NCI-H2107 (cell line): Measurements from ENCODE around the gene IFI6.
"Not testable (repeated sequence)": the region's sequence is repeated elsewhere in the genome, so short reads cannot be mapped to it uniquely, and the experiment has no call there.

Source experiments
- DNase-seq: peaks from one replicate; lab custom pipeline; 2025; lab: John Stamatoyannopoulos, UW

Gene IFI6

DNA sequence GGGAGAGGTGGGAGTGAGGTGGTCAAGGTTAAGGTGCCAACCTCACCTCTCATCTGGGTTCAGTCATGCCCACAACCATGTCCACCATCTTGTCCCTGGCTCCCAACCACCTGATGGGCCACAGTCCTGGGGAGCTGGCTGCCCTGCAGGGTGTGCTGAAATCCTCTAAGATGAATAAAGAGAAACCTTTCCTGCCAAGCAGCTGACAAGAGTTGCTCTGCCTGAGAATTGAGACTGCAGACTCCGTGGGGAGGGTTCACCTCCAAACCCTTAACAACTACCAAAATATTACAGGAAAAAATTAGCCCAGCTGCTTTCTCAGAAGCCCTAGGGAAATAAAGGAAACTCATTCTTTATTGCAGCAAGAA, 21.8 kb downstream of the IFI6 start:
- no peak for DNase-seq

DNA sequence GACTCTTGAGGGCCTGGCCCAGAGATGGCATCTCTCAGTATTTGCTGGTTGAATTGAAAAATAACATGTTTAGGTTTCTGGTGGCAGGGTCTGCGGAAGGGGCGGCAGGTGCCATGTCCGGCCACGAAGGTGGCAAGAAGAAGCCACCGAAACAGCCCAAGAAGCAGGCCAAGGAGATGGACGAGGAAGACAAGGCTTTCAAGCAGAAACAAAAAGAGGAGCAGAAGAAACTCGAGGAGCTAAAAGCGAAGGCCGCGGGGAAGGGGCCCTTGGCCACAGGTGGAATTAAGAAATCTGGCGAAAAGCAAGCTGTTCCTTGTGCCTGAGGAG, 22.7 kb downstream of the IFI6 start:
- no peak for DNase-seq

DNA sequence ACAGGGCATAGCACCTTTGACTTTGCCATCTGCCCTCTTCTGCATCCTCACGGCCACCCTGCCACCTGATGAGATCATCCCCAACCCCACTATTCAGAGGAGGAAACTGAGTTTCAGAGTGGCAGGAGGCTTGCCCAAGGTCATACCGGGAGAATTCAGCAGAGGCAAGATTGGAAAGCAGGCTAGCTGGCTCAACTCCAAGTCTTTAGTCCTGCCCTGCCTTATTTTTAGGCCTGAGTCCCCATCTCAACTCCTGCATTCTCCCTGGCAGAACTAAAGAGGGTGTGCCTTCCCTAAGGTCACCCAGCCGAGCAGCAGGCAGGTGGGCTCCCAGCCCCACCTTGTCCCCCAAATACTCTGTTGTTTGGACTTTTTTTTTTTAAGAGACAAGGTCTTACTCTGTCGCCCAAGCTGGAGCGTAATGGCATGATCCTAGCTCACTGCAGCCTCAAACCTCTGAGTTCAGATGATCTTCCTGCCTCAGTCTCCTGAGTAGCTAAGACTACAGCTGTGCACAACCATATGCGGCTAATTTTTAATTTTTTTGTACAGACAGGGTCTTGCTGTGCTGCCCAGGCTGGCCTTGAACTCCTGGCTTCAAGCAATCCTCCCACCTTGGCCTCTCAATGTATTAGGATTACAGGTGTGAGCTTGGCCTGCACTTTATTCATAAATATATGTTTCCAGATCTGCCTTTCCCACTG, 23.2 kb downstream of the IFI6 start:
- DNase-seq: no peak

DNA sequence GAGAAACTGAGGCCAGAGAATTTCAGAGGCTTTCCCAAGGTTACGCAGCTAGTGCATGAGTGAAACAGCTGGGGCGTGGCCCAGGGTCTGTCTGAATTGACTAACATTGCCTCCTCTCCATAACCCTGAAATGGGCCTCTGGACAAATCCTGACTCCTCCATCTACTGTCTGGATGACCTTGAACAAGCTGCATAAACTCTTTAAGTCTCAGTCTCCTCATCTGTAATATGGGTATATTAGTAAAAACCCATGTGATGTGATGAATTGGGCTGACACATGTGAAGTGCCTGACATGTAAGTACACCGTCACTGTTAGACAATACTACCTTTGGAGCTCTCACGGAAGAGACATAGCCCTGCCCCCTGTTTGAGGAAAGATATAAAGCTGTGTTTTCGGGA, 24.7 kb downstream of the IFI6 start:
- no peak for DNase-seq

DNA sequence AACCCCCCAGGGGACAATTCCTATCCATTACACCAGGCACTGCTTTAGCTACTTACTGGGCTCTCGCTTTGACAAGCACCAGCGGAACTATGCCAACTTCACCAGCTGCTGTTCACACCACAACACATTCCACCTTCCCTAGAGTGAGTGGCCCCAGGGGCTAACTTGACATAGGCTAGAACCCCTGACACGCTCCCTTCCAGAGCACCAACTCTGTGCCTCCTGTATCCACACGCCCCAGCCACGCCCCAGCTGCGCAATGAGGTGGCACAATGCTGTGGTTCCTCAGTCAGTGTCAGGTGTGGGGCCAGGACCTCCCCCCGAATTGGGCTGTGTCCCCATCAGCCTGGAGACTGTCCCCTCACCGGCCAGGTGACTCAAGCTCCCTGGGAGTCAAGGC, 25.3 kb downstream of the IFI6 start:
- peak; percentile 93 for DNase-seq

DNA sequence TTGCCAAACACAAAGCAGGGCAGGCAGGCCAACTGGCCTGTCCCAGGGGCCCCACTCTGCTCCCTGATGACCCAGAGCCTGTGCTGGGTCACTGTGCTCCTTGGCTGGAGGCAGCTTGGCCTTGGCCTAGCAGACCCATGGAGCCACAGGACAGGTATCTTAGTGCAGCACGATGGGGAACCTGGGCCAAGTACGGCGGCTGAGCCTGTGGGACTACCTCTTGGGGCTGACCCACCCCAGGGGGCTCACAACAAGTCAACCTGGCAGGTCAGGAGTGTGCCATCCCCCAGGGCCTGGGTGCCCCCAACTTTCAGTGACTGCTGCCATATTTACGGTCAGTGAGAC, 26.9 kb downstream of the IFI6 start:
- no peak for DNase-seq

DNA sequence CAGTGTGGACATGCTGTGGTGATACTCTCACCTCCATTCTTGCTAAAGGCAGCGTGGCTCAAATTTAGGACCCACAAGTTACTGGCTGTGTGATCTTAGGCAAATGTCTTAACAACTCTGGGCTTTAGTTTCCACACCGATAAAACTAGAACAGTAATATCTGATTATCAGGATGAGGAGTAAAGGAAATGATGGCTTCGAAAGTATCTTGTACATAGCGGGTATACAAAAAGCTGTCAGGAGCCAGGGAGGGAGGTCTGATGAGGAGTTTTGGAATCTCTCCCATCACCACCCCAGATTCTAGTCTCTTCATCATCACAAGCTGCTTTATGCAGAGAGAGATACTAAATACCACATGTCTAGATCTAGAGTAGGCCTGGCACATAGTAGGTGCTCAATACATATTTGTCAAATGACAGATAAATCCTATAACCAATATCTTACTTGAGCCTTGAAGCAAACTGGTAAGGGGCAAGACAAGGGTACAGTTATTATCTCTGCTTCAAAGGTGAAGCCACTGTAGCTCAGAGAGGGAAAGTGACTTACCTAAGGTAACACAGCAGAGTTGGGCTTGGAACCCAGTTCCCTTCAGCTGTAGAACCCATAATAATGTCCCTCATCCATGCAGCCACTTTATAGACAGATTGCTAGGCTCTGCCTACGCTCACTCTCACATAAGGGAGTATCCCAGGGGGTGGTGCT, 27.5 kb downstream of the IFI6 start:
- no peak for DNase-seq

DNA sequence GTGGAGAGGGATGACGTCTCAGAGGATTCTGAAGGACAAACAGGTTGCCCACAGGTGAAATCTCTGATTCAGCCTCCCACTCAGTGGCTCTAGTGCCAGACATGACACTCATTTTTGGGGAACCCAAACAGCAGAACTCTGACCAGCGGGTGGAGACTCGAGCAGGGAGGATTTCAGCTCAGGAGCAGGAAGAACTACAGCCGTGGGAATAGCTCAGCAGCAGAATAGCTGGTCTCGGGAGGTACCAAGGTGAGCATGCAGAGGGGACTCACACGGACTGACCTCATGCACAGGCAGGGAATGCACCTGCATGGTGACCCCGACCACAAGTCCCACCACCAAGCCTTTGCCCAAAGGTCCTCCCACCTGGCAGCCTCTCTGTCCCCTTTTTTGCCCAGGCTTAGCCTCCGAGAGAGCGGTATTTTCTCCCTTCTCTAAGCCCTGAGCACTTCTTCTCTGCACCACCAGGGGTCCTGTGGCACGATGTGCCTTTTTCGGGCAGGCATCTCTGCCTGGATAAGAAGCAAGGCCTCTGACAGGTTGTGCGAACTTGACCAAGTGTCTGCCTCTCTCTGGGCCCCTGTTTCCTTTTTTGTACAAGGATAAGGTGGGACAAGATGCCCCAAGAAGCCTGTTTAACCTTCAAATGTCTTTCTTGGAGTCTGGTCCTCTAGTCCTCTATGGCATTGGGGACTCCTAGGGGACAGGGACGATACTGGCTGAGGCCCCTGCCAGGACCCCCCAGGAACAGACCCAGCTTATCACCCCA, 28.2 kb downstream of the IFI6 start:
- DNase-seq: no peak

DNA sequence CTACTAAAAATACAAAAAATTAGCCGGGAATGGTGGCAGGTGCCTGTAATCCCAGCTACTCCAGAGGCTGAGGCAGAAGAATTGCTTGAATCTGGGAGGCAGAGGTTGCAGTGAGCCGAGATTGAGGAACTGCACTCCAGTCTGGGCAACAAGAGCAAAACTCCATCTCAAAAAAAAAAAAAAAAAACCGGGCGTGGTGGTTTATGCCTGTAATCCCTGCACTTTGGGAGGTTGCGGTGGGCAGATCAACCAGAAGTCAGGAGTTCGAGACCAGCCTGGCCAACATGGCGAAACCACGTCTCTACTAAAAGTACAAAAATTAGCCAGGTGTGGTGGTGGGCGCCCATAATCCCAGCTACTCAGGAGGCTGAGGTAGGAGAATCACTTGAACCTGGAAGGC, 31.5 kb downstream of the IFI6 start:
- not testable (repeated sequence) for DNase-seq

DNA sequence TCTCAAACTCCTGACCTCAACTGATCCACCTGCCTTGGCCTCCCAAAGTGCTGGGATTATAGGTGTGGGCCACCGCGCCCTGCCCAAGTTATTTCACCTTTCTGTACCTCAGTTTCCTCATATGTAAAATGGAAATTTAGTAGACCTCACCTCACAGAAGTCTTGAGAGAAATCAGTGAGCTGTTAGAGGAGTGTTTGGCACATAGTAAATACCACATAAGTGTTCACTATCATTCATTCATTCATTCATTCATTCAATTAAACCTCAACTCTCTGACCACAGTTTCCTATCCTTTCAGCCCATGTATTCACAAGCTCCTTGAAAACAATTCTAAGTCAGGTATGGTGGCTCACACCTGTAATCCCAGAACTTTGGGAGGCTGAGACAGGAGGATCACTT, 33.2 kb downstream of the IFI6 start:
- DNase-seq: no peak

DNA sequence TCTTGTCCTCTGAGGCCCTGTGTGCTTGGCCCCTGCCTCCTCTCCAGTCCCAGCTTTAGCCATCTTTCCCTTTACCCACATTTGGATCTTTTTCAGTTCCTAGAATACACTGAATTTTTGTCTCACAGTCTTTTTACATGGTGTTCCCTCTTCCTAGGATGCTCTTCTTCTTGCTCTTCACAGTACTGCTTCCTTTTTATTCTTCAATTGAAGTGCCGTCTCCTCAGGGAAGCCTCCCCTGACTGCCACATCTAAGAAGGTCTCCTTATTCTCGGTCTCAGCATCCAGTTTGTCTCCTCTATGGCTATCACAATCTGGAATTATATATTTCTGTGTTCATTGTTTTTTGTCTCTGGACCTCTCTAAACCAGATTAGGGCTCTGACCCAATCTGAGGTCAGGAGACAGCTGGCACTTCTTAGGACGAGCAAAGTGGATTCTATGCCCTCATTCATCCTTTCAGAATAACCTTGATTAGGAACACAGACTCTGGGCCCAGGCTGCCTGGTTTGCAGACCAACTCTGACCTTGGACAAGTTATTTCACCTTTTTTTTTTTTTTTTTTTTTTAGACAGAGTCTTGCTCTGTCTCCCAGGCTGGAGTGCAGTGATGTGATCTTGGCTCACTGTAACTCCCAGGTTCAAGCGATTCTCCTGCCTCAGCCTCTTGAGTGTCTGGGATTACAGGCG, 33.8 kb downstream of the IFI6 start:
- no peak for DNase-seq

DNA sequence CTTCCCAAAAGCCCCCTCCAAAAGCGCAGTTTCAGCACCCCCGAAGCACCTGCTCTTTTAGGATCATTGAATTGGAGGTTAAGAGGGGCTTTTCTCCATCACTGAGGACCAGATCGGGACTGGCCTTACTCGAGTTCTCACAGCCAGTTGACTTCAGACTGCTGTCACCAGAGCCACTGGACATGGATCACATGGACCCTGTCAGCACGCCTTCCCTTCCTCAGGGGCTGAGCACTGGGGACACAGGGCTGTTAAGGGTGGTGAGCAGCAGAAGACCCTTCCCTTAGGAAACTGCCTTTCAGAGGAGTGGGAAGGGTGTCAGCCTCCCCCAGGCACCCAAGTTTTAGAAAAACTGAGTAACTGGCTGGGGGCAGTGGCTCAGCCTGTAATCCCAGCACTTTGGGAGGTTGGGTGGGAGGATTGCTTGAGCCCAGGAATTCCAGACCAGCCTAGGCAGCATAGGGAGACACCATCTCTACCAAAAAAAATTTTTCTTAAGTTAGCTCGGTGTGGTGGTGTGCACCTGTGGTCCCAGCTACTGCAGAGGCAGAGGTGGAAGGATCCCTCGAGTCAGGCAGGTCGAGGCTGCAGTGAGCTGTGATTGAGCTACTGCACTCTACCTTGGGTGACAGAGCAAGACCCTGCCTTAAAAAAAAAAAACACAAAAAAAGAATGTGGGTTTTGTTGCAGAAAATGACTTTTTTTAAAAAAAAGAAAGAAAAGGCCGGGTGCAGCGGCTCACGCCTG, 36.4 kb downstream of the IFI6 start:
- no peak for DNase-seq

DNA sequence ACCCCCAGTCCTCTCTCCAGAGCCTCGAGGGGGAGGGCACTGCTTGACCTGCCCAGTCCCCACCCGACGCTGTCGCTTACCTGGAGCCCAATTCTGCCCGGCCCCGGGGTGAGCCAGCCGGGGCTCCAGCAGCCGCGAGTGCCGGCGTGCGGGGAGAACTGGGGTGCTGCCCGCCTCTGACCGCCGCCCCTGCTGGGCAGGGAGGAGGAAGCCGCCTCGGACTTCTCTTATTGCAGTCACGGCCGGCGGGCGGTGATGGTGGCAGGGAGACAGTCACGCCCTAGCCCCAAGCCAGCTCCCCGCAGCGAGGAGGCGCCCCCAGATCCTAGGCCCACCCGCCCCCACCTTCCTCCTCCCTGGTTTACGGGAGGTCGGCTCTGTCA, 37.0 kb downstream of the IFI6 start, which contains the start of gene FGR:
Gene FGR, minus strand, starts transcription at position 201 of the 383 bp plus-strand sequence. CDS start 11,269 bp downstream, outside the sequence.
- DNase-seq: no peak

DNA sequence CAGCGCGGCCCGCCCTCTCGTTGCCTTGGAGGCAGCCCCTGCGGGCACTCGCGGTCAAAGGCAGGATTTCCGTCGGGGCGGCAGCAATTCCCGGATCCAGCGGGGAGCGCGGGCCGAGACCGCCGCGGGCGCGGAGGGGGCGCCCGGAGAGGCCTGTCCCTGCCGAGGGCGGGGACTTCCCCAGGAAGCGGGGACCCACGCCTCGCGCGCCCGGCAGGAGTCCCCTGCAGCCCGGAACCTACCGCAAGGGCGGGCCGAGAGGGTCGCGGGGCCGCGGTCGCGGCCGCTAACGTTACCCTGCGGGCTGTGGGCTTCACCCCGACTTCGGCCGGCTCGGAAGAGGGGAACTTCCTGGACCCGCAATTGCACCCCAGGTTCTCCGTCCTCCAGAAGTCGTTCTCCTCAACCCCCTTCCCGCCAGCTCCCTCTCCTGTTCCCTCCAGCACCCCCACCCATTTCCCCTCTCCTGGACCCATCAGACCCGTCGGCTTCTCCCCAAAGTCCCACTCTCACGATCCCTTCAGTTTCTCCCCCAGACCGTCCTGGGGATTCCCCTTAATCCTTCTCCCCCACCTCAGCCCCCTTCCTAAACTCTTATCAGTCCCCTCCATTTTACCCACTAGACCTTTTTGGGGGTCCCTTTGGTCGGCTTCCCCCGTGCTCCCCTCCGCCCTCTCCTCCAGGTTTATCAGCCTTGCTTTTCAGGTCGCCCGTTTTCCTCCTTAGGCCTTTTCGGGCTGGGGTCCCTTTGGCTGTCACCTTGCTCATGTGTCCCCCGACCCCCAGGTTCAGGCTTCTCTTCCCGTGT, 37.6 kb downstream of the IFI6 start:
- DNase-seq: no peak

DNA sequence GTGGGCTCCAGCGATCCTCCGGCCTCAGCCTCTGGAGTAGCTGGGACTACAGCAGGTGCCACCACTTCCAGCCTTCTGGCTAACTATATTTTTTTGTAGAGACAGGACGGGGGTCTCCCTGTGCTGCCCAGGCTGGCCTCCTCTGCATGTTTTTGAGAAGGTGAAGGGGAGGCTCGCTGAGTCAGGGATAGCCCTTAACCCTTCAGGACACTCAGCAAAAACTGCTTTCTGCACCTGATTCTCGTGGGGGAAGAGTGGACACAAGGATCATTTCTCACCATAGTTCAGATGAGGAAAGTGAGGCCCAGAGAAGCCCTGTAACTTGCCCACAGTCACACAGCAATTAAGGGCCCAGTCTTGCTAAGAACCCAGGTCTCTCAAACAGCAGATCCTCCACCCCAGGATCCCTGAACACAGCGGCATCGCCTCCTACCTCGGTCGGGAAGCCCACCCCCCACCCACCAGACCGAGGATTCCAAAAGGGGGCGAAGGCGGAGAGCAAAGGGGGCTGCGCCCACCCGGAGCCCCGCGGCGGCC, 38.3 kb downstream of the IFI6 start:
- no peak for DNase-seq

DNA sequence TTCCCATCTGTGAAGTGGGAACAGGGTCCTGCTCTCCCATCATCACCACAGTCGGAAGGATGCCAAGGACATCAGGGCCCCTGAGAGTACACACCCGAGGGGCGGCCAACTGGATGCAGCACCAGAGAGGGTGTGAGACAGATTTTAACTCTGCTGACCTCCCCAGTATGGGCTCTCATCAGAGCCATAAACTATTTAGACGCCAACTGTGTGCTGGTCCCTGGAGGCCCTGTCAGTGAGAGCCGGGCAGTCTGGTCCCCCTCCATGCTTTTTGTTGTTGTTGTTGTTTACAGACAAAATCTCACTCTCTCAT, 38.7 kb downstream of the IFI6 start:
- DNase-seq: no peak

DNA sequence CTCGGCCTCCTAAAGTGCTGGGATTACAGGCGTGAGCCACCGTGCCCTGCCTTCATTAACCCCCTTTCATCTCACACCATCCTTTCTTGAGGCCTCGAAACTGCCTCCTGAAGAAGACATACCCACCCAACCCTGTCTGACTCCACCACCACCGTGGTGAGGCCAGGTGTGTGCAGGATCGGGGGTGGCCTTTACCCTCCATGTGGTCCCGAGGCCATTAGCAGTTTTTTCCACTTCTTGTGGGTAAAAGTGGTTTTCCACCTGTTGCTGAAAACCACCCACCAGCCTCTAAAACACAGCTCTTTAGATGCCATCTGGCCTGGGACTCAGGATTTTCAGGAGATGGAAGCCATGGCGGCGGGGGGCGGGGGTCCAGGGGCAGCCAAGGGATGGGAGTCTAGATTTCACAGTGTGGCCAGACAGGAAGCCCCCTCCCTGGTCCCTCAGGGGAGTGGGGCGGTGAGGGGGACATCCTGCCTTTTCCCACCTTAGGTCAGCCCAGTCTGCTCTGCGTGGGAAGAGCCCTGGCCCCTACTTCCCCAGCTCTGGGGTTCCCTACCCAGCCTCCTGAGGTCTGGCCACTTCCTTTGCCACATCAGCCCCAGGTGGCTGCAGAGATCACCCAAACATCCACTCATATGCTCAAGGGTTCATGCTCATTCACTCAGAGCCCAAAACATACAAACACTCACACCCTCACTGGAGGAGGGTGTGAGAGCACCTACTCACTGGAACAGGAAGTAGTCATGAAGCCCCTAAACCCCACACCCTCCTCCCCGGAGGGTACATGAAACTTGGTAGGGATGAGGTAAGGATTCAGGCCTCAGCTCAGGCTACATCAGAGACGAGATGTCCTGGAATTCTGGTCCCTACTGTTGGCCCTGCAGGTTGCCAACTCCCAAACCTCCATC, 39.4 kb downstream of the IFI6 start:
- DNase-seq: no peak

DNA sequence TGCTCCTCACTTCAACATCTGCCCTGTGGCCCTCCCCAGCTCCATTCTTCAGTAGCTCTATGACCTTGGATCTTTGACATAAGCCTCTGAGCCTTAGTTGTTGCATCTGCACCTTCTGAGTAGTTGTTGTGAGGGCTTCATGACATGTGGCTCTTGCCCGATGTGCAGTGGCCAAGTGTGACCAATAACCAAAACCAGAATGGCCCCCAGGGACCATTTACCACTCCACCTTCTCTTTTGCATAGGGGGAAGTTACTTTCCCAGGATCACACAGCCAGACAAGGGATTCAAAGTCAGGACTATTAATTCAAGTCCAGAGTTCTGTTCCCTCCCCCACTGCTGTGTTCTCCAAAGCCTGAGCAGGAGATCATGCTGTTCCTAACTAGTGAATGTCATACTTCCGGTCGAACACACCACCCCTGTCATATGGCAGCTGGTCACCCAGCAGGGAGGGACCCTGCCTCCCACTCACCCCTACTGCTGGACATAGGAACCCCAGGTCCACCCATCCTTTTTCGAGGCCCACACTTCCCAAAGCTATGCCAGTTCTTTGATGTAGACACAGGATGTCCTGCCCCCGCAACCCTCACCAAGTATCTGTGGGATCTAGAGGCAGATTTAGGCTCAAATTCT, 41.0 kb downstream of the IFI6 start:
- DNase-seq: no peak

DNA sequence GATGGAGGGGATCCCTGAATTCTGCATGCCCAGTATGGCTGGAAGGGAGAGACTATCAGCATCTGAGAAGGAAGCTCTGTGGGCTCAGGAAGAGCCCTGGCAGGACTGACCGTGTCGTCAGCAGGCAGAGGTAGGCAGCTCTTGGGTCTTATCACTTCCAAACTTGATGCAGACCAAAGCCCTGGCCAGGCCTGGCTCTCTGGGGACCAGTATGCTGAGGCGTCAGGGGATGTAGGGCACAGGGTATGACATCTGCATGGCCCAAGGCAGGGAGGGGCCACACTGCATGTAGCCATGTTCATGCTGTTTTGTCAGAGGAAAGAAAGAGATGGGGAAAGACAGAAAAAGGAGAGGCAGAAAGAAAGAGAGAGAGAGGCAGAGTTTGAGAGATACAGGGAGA, 43.3 kb downstream of the IFI6 start:
- no peak for DNase-seq

DNA sequence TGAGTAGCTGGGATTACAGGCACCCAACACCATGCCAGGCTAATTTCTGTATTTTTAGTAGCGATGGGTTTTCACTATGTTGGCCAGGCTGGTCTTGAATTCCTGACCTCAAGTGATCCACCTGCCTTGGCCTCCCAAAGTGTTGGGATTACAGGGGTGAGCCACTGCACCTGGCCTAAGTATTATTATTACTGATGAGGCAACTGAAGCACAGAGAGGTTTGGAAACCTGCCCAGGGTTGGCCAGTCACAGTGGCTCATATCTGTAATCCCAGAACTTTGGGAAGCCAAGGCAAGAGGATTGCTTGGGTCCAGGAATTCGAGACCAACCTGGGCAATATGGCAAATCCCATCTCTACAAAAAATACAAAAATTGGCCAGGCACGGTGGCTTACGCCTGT, 44.3 kb downstream of the IFI6 start:
- DNase-seq: not testable (repeated sequence)
